Tibial artery (tissue), 4 donors: Measurements from ENCODE around the gene STK10.

Experiments used
- DNase-seq, 2 donors: peaks; one replicate each; pipeline ENCODE4 v3.0.0-alpha.2; 2019
- H3K27ac ChIP-seq, 2 donors: fragments of 200-600 bp; sonication (generic) in 1 of 2; 1 replicate in 1 of 2; 2 replicates in 1 of 2; pipeline ENCODE4 v1.5.1; 2018 to 2019; ENCODE audit warnings: mild to moderate bottlenecking in 1 of 2
- H3K27me3 ChIP-seq, 2 donors: fragments of 200-600 bp; sonication (generic) in 1 of 2; one replicate each; pipeline versions ENCODE4 v1.5.1 to v1.6.0; 2016 to 2019
- H3K36me3 ChIP-seq, 3 donors: fragments of 200-600 bp; sonication (generic) in 2 of 3; one replicate each; pipeline ENCODE4 v1.5.1; 2016 to 2019; ENCODE audit warnings: mild to moderate bottlenecking in 2 of 3
- H3K4me1 ChIP-seq, 4 donors: fragments of 200-600 bp; sonication (generic) in 2 of 4; 1 replicate in 3 of 4; 2 replicates in 1 of 4; pipeline ENCODE4 v1.5.1; 2016 to 2019
- H3K4me3 ChIP-seq, 2 donors: fragments of 200-600 bp; sonication (generic) in 1 of 2; 1 replicate in 1 of 2; 2 replicates in 1 of 2; pipeline ENCODE4 v1.5.1; 2018 to 2019; ENCODE audit warnings: mild to moderate bottlenecking in 2 of 2
- H3K9me3 ChIP-seq, 3 donors: fragments of 200-600 bp; sonication (generic) in 1 of 3; one replicate each; pipeline ENCODE4 v1.5.1; 2016 to 2019
- intact Hi-C: fragments of 100-400 bp; cut with DNase I; formaldehyde crosslinking; loops from one replicate; pipeline ENCODE4 v1.15.0; 2023; ENCODE audit warnings: low total_unique reads
- TF ChIP-seq, protein P1 (sequence below), 2 experiments: fragments of 200-600 bp in 1 of 2; fragments of 450-650 bp in 1 of 2; IDR thresholded peaks; one replicate each; pipeline ENCODE4 v1.5.1; 2017 to 2019; ENCODE audit warnings: antibody characterized with exemption in 2 of 2, mild to moderate bottlenecking in 1 of 2, moderate library complexity in 1 of 2

The STK10 gene

DNA sequence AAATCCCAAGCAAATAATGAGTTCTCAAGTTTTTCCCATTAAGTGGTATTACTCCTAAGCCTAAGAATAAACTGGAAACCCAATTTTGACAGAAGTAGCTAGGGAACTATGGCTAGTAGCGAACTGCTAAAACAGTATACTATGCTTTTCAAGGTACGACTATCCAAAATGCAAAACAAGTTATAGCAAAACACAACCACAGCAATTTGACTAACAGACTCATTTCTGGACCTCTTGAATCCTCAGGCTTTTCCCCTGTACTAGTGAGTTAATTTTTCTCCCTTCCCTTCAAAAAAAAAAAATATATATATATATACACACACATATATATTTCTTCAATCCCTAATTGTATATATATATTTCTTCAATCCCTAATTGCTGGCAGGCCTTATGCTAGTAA lies 188.9 kb downstream of the STK10 start:
- peaks cover 0 to 80% (median 38%) of the 10 kb centered on the region in 4 donors for H3K4me1 ChIP-seq
- no peaks in the 10 kb centered on the region for H3K9me3 ChIP-seq
- TF ChIP-seq, protein P1, sequence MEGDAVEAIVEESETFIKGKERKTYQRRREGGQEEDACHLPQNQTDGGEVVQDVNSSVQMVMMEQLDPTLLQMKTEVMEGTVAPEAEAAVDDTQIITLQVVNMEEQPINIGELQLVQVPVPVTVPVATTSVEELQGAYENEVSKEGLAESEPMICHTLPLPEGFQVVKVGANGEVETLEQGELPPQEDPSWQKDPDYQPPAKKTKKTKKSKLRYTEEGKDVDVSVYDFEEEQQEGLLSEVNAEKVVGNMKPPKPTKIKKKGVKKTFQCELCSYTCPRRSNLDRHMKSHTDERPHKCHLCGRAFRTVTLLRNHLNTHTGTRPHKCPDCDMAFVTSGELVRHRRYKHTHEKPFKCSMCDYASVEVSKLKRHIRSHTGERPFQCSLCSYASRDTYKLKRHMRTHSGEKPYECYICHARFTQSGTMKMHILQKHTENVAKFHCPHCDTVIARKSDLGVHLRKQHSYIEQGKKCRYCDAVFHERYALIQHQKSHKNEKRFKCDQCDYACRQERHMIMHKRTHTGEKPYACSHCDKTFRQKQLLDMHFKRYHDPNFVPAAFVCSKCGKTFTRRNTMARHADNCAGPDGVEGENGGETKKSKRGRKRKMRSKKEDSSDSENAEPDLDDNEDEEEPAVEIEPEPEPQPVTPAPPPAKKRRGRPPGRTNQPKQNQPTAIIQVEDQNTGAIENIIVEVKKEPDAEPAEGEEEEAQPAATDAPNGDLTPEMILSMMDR (IDR thresholded peaks at IDR 0.05): no peak
- H3K27ac ChIP-seq: no peak overlapping the region
- intact Hi-C loops: no loop called here
- no peaks in the 10 kb centered on the region for H3K36me3 ChIP-seq
- H3K27me3 ChIP-seq: no peaks in the 10 kb centered on the region
- DNase-seq: no peak
- H3K4me3 ChIP-seq: no peak overlapping the region

DNA sequence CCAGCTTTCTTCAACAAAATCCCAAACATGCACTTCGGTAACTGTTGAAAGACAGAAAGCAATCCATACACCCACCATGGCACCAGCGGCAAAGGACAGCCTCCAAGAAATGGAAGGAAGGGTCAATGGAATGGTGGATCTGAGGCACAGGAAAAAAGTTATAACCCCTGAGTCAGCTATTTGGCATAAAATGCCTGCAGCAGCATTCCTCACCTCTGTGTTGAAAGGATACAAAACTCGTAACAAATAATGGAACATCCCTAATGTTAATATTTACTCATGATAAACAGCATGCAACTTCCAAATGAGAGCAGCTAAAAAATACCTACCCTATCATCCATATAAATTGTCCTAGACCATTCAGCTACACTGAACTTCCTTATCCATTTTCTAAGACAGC lies 191.0 kb downstream of the STK10 start:
- Histone ChIP-seq H3K27ac (no peak overlapping the region), H3K9me3 (no peaks in the 10 kb centered on the region), H3K27me3 (no peaks in the 10 kb centered on the region), H3K4me3 (no peak overlapping the region), H3K36me3 (peaks cover 0 to 6% (median 0%) of the 10 kb centered on the region in 3 donors), H3K4me1 (peaks cover 0 to 59% (median 27%) of the 10 kb centered on the region in 4 donors)
- intact Hi-C loops: no loop called here
- DNase-seq: no peak
- TF ChIP-seq, protein P1 (IDR thresholded peaks at IDR 0.05): no peak

DNA sequence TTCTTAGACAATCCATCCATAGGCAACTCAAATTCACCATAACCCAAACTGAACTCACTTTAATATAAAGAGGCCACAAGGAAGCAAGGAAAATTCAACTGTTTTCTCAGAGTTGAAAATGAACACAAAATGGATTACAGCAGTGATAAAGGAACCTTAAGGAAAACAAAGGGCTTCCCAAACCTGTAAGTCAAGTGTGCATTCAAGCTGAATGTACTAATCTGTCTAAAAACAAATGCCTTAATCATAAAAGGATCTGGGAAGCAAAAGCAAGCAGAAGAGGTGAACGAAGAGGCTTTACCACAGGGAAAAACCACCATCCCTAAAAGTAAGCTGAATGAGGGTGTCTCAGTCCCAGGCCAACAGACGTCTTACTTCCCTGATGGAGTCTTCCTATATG lies 195.2 kb downstream of the STK10 start:
- no peak for DNase-seq
- H3K9me3 ChIP-seq: no peaks in the 10 kb centered on the region
- peaks cover 0 to 6% (median 0%) of the 10 kb centered on the region in 3 donors for H3K36me3 ChIP-seq
- TF ChIP-seq, protein P1 (IDR thresholded peaks at IDR 0.05): no peak
- no peak overlapping the region for H3K27ac ChIP-seq
- H3K27me3 ChIP-seq: no peaks in the 10 kb centered on the region
- H3K4me1 ChIP-seq: peaks cover 0 to 41% (median 10%) of the 10 kb centered on the region in 4 donors
- intact Hi-C loops: no loop called here
- no peak overlapping the region for H3K4me3 ChIP-seq

DNA sequence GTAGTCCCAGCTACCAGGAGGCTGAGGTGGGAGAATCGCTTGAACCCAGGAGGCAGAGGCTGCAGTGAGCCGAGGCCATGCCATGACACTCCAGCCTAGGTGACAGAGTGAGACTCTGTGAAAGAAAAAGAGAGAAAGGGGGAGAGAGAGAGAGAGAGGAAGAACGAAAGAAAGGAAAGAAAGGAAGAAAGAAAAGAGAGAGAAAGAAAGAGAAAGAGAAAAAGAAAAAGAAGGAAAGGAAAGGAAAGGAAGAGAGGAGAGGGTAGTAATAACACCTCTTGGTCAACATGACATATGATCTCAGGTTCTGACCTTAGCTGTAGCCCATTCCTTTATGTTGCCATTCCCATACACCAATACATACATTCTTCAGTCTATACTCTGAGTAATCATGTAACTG lies 195.7 kb downstream of the STK10 start:
- no peak overlapping the region for H3K27ac ChIP-seq

More for the DNA sequence above, 195.7 kb downstream of the STK10 start:
- H3K4me3 ChIP-seq: no peak overlapping the region
- no peaks in the 10 kb centered on the region for H3K9me3 ChIP-seq
- TF ChIP-seq, protein P1 (IDR thresholded peaks at IDR 0.05): no peak
- no peaks in the 10 kb centered on the region for H3K27me3 ChIP-seq
- peaks cover 0 to 6% (median 0%) of the 10 kb centered on the region in 3 donors for H3K36me3 ChIP-seq
- intact Hi-C loops: no loop called here
- peaks cover 0 to 36% (median 8%) of the 10 kb centered on the region in 4 donors for H3K4me1 ChIP-seq
- DNase-seq: no peak
